ENCODE measurements around the gene ARHGAP6.

- TF ChIP-seq ELK1 (IDR thresholded peaks at IDR 0.05; ENCODE audit: borderline replicate concordance, low read depth, low read length) (no peak), CTCF (conservative IDR thresholded peaks at IDR 0.05; ENCODE audit: low read depth, low read length) (peak; percentile 99), POLR2A (IDR thresholded peaks at IDR 0.05; ENCODE audit: low read depth, low read length) (no peak), RAD21 (IDR thresholded peaks at IDR 0.05; ENCODE audit: low read length) (peak; percentile 71), NFE2L2 (IDR thresholded peaks at IDR 0.05; ENCODE audit: low read depth, low read length) (no peak), MXI1 (IDR thresholded peaks at IDR 0.05; ENCODE audit: borderline replicate concordance, low read depth, low read length) (no peak), CEBPB (IDR thresholded peaks at IDR 0.05; ENCODE audit: low read depth, low read length) (peak; percentile 95), MAFK (IDR thresholded peaks at IDR 0.05; ENCODE audit: low read depth, low read length) (no peak), USF2 (IDR thresholded peaks at IDR 0.05; ENCODE audit: low read depth, low read length) (no peak), BHLHE40 (IDR thresholded peaks at IDR 0.05; ENCODE audit: low read depth, low read length) (no peak), CHD1 (IDR thresholded peaks at IDR 0.05; ENCODE audit: low read depth, low read length) (no peak; the same call in 1 of the 2 replicates)
Observed at GRCh38 chrX:11533199-11533651, 132.5 kb downstream of the ARHGAP6 start.
